Mesenchymal stem cell (in vitro differentiated cells and primary cell): ENCODE data around the gene LRRC47.
A peak's percentile ranks its signal among the peaks of the same experiment; 100 is the strongest.

Experiments
- DNase-seq: peaks from one replicate; pipeline ENCODE4 v3.0.0-alpha.2; 2013
- H2AFZ ChIP-seq: one replicate; pipeline ENCODE4 v1.6.1; 2013; ENCODE audit warnings: low read depth, mild to moderate bottlenecking, control low read depth, inconsistent platforms, low read length, moderate library complexity
- H2AK5ac ChIP-seq: 2 replicates; pipeline ENCODE4 v1.6.1; 2013; ENCODE audit warnings: low read length, moderate library complexity, mild to moderate bottlenecking, inconsistent platforms; ENCODE audit not compliant: severe bottlenecking
- H2BK120ac ChIP-seq: one replicate; pipeline ENCODE4 v1.6.1; 2013; ENCODE audit warnings: low read depth, mild to moderate bottlenecking, inconsistent platforms, low read length, moderate library complexity
- H2BK12ac ChIP-seq, 2 experiments: one replicate each; pipeline ENCODE4 v1.6.1; 2013; ENCODE audit warnings: inconsistent platforms in 2 of 2, low read length in 2 of 2, mild to moderate bottlenecking in 2 of 2, moderate library complexity in 2 of 2, control low read depth in 1 of 2
- H2BK15ac ChIP-seq: one replicate; pipeline ENCODE4 v1.6.1; 2013; ENCODE audit warnings: mild to moderate bottlenecking, low read depth, inconsistent platforms; ENCODE audit not compliant: poor library complexity, severe bottlenecking
- H2BK5ac ChIP-seq: 2 replicates; pipeline ENCODE4 v1.6.1; 2013; ENCODE audit warnings: low read depth, mild to moderate bottlenecking, low read length, control low read depth, inconsistent platforms; ENCODE audit not compliant: poor library complexity, severe bottlenecking
- H3K14ac ChIP-seq, 2 experiments: one replicate each; pipeline ENCODE4 v1.6.1; 2013; ENCODE audit warnings: inconsistent platforms in 2 of 2, low read length in 2 of 2, control low read depth in 1 of 2, mild to moderate bottlenecking in 1 of 2, moderate library complexity in 1 of 2
- H3K18ac ChIP-seq, 2 experiments: one replicate each; pipeline ENCODE4 v1.6.1; 2013; ENCODE audit warnings: inconsistent platforms in 2 of 2, low read length in 2 of 2, control low read depth in 1 of 2, low read depth in 1 of 2, mild to moderate bottlenecking in 1 of 2
- H3K23ac ChIP-seq, 2 experiments: one replicate each; pipeline ENCODE4 v1.6.1; 2013; ENCODE audit warnings: inconsistent platforms in 2 of 2, low read length in 2 of 2, mild to moderate bottlenecking in 2 of 2, moderate library complexity in 2 of 2, control low read depth in 1 of 2
- H3K27ac ChIP-seq: 2 replicates; pipeline ENCODE4 v1.5.1; 2013; ENCODE audit warnings: mild to moderate bottlenecking, moderate library complexity, low read length, control low read depth, inconsistent platforms; ENCODE audit not compliant: poor library complexity, severe bottlenecking
- H3K27me3 ChIP-seq, 2 experiments: 2 replicates each; pipeline versions ENCODE4 v1.6.1 to v1.7.0; 2013; ENCODE audit warnings: low read length in 2 of 2, mild to moderate bottlenecking in 2 of 2, moderate library complexity in 2 of 2, control low read depth in 1 of 2, inconsistent platforms in 1 of 2; ENCODE audit not compliant: control insufficient read depth in 1 of 2, insufficient read depth in 1 of 2
- H3K36me3 ChIP-seq, 2 experiments: 2 replicates each; pipeline versions ENCODE4 v1.6.1 to v1.7.0; 2013; ENCODE audit warnings: low read length in 2 of 2, control low read depth in 1 of 2, inconsistent platforms in 1 of 2, low read depth in 1 of 2, mild to moderate bottlenecking in 1 of 2; ENCODE audit not compliant: insufficient read depth in 2 of 2, control insufficient read depth in 1 of 2
- H3K4ac ChIP-seq, 2 experiments: one replicate each; pipeline ENCODE4 v1.6.1; 2013; ENCODE audit warnings: inconsistent platforms in 2 of 2, low read length in 2 of 2, mild to moderate bottlenecking in 2 of 2, moderate library complexity in 2 of 2, control low read depth in 1 of 2, low read depth in 1 of 2
- H3K4me1 ChIP-seq: 2 replicates; pipeline ENCODE4 v1.6.1; 2013; ENCODE audit warnings: low read depth, low read length, control low read depth; ENCODE audit not compliant: control insufficient read depth, insufficient read depth
- H3K4me2 ChIP-seq: 2 replicates; pipeline ENCODE4 v1.6.1; 2013; ENCODE audit warnings: low read length, mild to moderate bottlenecking, inconsistent platforms; ENCODE audit not compliant: poor library complexity, severe bottlenecking
- H3K4me3 ChIP-seq, 2 experiments: 2 replicates each; pipeline versions ENCODE4 v1.5.1 to v1.7.0; 2013; ENCODE audit warnings: low read length in 2 of 2, mild to moderate bottlenecking in 2 of 2, control low read depth in 1 of 2, low read depth in 1 of 2; ENCODE audit not compliant: insufficient read depth in 1 of 2
- H3K79me1 ChIP-seq: replicated peaks from 2 replicates; pipeline ENCODE4 v1.6.1; 2013; ENCODE audit warnings: mild to moderate bottlenecking, control low read depth, low read length, inconsistent platforms; ENCODE audit not compliant: poor library complexity, severe bottlenecking
- H3K9ac ChIP-seq: 2 replicates; pipeline ENCODE4 v1.7.0; 2013; ENCODE audit warnings: mild to moderate bottlenecking, low read length, moderate library complexity
- H3K9me3 ChIP-seq: 2 replicates; pipeline ENCODE4 v1.7.0; 2013; ENCODE audit warnings: mild to moderate bottlenecking, low read length; ENCODE audit not compliant: control insufficient read depth
- H4K8ac ChIP-seq: one replicate; pipeline ENCODE4 v1.6.1; 2013; ENCODE audit warnings: inconsistent platforms, mild to moderate bottlenecking, low read length, moderate library complexity
- H4K91ac ChIP-seq: one replicate; pipeline ENCODE4 v1.6.1; 2013; ENCODE audit warnings: mild to moderate bottlenecking, low read length, inconsistent platforms
- WGBS: methylation state at CpG from one replicate; pipeline ENCODE4 v1.1.7; 2013; ENCODE audit warnings: mixed read lengths; 5-methylcytosine and 5-hydroxymethylcytosine counted together

LRRC47 gene

DNA sequence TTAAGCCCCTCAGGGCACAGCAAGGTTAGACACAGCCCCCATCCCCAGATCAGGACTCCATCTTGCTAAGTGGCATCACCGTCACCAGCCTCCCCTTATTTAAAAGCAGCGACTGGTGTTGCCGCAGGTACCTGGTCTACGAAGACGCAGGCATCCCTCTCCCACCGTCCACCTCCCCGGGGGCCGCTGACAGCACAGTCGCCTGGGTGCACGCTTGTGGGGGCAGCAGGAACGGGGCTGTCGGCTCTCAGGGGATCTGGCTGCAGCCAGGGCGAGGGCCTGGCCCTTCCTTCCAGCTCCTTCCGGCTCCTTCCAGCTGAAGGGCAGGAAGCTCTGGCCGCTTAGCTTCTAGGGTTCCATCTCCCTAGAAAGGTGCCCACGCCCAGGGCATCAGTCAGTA, 61.7 kb downstream of the LRRC47 start:
- no peak for DNase-seq
- Histone ChIP-seq H3K79me1 (peaks cover 3% of the 10 kb centered on the region), H3K4me2 (no peak overlapping the region), H3K9ac (no peak overlapping the region), H3K4me3 (no peak overlapping the region), H3K18ac (no peak overlapping the region), H3K36me3 (peaks cover 34 to 37% of the 10 kb centered on the region in 2 experiments), H3K23ac (no peak overlapping the region), H2BK15ac (no peak overlapping the region), H3K27ac (no peak overlapping the region), H3K27me3 (peaks cover 19 to 33% of the 10 kb centered on the region in 2 experiments), H2AFZ (no peak overlapping the region), H3K9me3 (no peaks in the 10 kb centered on the region), H4K91ac (no peak overlapping the region), H3K4me1 (peaks cover 4% of the 10 kb centered on the region), H2BK120ac (no peak overlapping the region), H2BK5ac (no peak overlapping the region), H2AK5ac (no peak overlapping the region), H2BK12ac (no peak overlapping the region), H4K8ac (no peak overlapping the region), H3K4ac (no peak overlapping the region), H3K14ac (no peak overlapping the region)
- WGBS = 96% methylated on average over 16 of the region's 16 CpGs

DNA sequence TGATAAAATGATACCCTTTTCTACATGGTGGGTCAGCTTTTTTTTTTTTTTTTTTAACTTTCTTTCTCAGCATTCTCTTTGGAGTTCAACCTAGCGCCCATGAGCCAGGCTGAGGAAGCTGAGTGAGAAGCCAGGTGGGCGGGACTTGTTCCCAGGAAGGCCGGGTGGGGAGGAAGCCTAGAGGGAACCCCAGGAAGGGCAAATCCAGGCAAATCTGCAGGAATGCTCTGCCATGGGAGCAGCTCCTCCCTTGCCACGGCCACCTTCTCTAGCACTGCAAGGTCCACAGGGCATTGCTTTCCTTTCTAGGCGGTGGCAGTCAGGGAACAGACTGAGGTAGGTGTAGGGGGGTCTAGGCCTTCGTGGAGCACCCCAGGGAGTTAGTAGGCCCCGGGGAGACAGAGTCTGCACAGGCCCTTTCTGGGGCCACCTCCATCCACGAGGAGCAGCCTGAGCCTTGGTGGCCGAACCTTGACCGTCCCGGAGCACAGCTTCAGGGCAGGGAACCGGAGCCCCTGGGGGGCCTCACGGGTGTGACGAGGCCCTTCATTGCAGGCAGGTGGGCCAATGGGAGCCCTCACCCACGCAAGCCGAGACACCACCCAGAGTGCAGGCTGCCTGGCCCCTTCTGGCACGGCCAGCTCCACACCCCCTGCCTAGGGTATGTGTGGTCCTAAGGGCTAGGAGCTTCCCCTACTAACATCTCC, 62.3 kb downstream of the LRRC47 start:
- Histone ChIP-seq H2AK5ac (no peak overlapping the region), H3K36me3 (peaks cover 28 to 36% of the 10 kb centered on the region in 2 experiments), H3K9me3 (no peaks in the 10 kb centered on the region), H3K79me1 (peaks cover 3% of the 10 kb centered on the region), H3K23ac (no peak overlapping the region), H3K27me3 (peaks cover 22 to 38% of the 10 kb centered on the region in 2 experiments), H2BK5ac (no peak overlapping the region), H4K91ac (no peak overlapping the region), H3K14ac (no peak overlapping the region), H3K4me2 (no peak overlapping the region), H3K4ac (no peak overlapping the region), H2BK120ac (no peak overlapping the region), H3K4me3 (no peak overlapping the region), H4K8ac (no peak overlapping the region), H2BK15ac (no peak overlapping the region), H3K18ac (no peak overlapping the region), H2BK12ac (no peak overlapping the region), H3K27ac (no peak overlapping the region), H3K9ac (no peak overlapping the region), H2AFZ (no peak overlapping the region), H3K4me1 (peaks cover 4% of the 10 kb centered on the region)
- 93% methylated on average over 17 of the region's 17 CpGs for WGBS
- no peak for DNase-seq

DNA sequence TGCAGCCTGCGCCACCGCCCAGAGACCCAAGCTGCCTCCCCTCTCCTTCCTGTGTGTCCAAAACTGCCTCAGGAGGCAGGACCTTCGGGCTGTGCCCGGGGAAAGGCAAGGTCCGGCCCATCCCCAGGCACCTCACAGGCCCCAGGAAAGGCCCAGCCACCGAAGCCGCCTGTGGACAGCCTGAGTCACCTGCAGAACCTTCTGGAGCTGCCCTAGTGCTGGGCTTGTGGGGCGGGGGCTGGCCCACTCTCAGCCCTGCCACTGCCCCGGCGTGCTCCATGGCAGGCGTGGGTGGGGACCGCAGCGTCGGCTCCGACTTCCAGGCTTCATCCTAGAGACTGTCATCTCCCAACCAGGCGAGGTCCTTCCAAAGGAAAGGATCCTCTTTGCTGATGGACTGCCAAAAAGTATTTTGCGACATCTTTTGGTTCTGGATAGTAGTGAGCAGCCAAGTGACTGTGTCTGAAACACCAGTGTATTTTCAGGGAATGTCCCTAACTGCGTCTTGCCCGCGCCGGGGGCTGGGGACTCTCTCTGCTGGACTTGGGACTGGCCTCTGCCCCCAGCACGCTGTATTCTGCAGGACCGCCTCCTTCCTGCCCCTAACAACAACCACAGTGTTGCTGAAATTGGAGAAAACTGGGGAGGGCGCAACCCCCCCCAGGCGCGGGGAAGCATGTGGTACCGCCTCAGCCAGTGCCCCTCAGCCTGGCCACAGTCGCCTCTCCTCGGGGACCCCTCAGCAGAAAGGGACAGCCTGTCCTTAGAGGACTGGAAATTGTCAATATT, 63.0 kb downstream of the LRRC47 start:
- no peak overlapping the region for H3K9ac ChIP-seq
- no peak overlapping the region for H3K4me2 ChIP-seq
- no peak overlapping the region for H2BK5ac ChIP-seq
- no peak for DNase-seq
- no peak overlapping the region for H2BK12ac ChIP-seq
- H3K14ac ChIP-seq = no peak overlapping the region
- no peak overlapping the region for H2AK5ac ChIP-seq
- H3K4ac ChIP-seq = no peak overlapping the region
- WGBS = 87% methylated on average over 27 of the region's 29 CpGs
- H3K4me3 ChIP-seq = no peak overlapping the region
- peaks cover 28 to 46% of the 10 kb centered on the region in 2 experiments for H3K27me3 ChIP-seq
- H3K27ac ChIP-seq = no peak overlapping the region
- H2BK120ac ChIP-seq = no peak overlapping the region
- H4K91ac ChIP-seq = no peak overlapping the region
- no peak overlapping the region for H2AFZ ChIP-seq
- no peak overlapping the region for H3K23ac ChIP-seq
- no peak overlapping the region for H3K18ac ChIP-seq
- H4K8ac ChIP-seq = no peak overlapping the region
- no peak overlapping the region for H2BK15ac ChIP-seq
- H3K9me3 ChIP-seq = no peaks in the 10 kb centered on the region
- peaks cover 4% of the 10 kb centered on the region for H3K4me1 ChIP-seq
- peaks cover 2% of the 10 kb centered on the region for H3K79me1 ChIP-seq
- H3K36me3 ChIP-seq = peaks cover 20 to 31% of the 10 kb centered on the region in 2 experiments

DNA sequence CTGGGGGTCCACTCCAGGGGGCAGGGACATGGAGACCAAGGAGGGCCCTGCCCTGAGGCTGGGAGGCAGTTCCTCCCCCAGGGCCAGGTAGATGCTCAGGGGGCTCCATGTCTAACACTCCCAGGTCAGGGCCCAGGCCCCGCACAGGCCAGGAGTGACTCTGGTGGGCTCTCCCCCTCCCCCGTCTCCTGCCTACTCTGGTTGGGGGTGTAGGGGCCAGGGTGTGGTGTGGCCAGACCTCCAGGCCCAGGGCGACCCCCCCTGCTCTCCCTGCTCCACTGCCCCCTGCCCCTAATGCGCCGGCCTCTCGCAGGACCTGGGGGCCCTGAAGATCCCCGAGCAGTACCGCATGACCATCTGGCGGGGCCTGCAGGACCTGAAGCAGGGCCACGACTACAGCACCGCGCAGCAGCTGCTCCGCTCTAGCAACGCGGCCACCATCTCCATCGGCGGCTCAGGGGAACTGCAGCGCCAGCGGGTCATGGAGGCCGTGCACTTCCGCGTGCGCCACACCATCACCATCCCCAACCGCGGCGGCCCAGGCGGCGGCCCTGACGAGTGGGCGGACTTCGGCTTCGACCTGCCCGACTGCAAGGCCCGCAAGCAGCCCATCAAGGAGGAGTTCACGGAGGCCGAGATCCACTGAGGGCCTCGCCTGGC, 63.7 kb downstream of the LRRC47 start:
- H2BK5ac ChIP-seq = no peak overlapping the region
- H3K4me1 ChIP-seq = peaks cover 4% of the 10 kb centered on the region
- 50% methylated on average over 32 of the region's 37 CpGs for WGBS
- H3K27me3 ChIP-seq = peaks cover 31 to 53% of the 10 kb centered on the region in 2 experiments
- H3K9me3 ChIP-seq = no peaks in the 10 kb centered on the region
- H3K27ac ChIP-seq = no peak overlapping the region
- H3K18ac ChIP-seq = no peak overlapping the region
- no peak overlapping the region for H3K4me3 ChIP-seq
- peak overlapping the region in 1 of 2 experiments; percentile 30 for H3K4ac ChIP-seq
- no peak overlapping the region for H3K4me2 ChIP-seq
- DNase-seq = no peak
- H4K8ac ChIP-seq = no peak overlapping the region
- H2AK5ac ChIP-seq = no peak overlapping the region
- H2BK12ac ChIP-seq = no peak overlapping the region
- H4K91ac ChIP-seq = no peak overlapping the region
- H3K36me3 ChIP-seq = peaks cover 15 to 25% of the 10 kb centered on the region in 2 experiments
- no peak overlapping the region for H3K14ac ChIP-seq
- H3K9ac ChIP-seq = no peak overlapping the region
- no peak overlapping the region for H2BK15ac ChIP-seq
- H2AFZ ChIP-seq = no peak overlapping the region
- no peak overlapping the region for H3K23ac ChIP-seq
- H3K79me1 ChIP-seq = no peaks in the 10 kb centered on the region
- no peak overlapping the region for H2BK120ac ChIP-seq
